Measurements from ENCODE around the gene PPP2R2C. TPM values are rescaled to one million over a fixed set of nuclear protein-coding genes. Genes with fewer than 3 reads are reported as not detected.

The PPP2R2C gene
- total RNA-seq, 1 experiment from 2014 or later, result 8.1 TPM

GRCh38 chr4:6301732-6302442, 170.5 kb downstream of the PPP2R2C start:
- Mint-ChIP-seq H3K4me3 (no peak overlapping the region), H3K9me3 (no peaks in the 10 kb centered on the region), H3K27me3 (ENCODE audit: low read depth) (peaks cover 7% of the 10 kb centered on the region), H3K36me3 (ENCODE audit: insufficient read depth in 1 of 3, low read depth in 3 of 3) (peaks cover 23 to 33% (median 32%) of the 10 kb centered on the region in 3 experiments; a peak in 6 of 7 replicates), H3K27ac (no peak overlapping the region), H3K4me1 (0 out of 4 replicates have a peak, but pooled peaks cover 0 to 2% of the 10 kb centered on the region in 2 experiments)
- Histone ChIP-seq H3K9ac (ENCODE audit: extremely low read depth, insufficient read length, low read length) (no peak overlapping the region), H2BK15ac (ENCODE audit: low read depth, low read length) (no peak overlapping the region), H2AFZ (ENCODE audit: low read length) (no peak overlapping the region), H3K79me1 (ENCODE audit: insufficient read depth, low read depth, low read length, poor library complexity, severe bottlenecking) (no peaks in the 10 kb centered on the region), H3K27me3 (ENCODE audit: insufficient read depth, low read length) (no peaks in the 10 kb centered on the region), H3K23ac (ENCODE audit: insufficient read length, low read depth, low read length) (no peak overlapping the region), H3K79me2 (ENCODE audit: insufficient read depth, low read length) (no peaks in the 10 kb centered on the region), H3K4me2 (ENCODE audit: insufficient read depth, insufficient read length, low read length) (no peak overlapping the region), H3K4me1 (ENCODE audit: insufficient read depth, low read length) (no peaks in the 10 kb centered on the region), H4K91ac (ENCODE audit: insufficient read length, low read depth, low read length) (no peak overlapping the region), H3K4ac (ENCODE audit: low read depth, low read length) (no peak overlapping the region), H3K27ac (ENCODE audit: insufficient read length, low read depth, low read length) (no peak overlapping the region), H4K20me1 (ENCODE audit: control insufficient read depth, insufficient read depth, insufficient read length) (no peaks in the 10 kb centered on the region), H2AK5ac (ENCODE audit: insufficient read length, low read length) (no peak overlapping the region), H3K14ac (ENCODE audit: insufficient read depth, low read length) (no peak overlapping the region), H2BK20ac (ENCODE audit: low read depth, low read length, poor library complexity, severe bottlenecking) (no peak overlapping the region), H3K9me3 (ENCODE audit: control insufficient read depth, low read depth, low read length) (no peaks in the 10 kb centered on the region), H2BK120ac (ENCODE audit: low read depth, low read length, poor library complexity, severe bottlenecking) (no peak overlapping the region), H3T11ph (ENCODE audit: low read length) (no peak overlapping the region), H2BK5ac (ENCODE audit: insufficient read length, low read length) (no peak overlapping the region), H4K8ac (replicated peaks; ENCODE audit: insufficient read length, low read depth, low read length) (no peak overlapping the region), H3K56ac (ENCODE audit: insufficient read length, low read depth, low read length) (no peak overlapping the region), H2BK12ac (ENCODE audit: insufficient read length, low read depth, low read length) (no peak overlapping the region), H3K23me2 (ENCODE audit: insufficient read length, low read depth, low read length, poor library complexity, severe bottlenecking) (no peaks in the 10 kb centered on the region), H4K5ac (ENCODE audit: insufficient read length, low read depth, low read length) (no peak overlapping the region), H3K18ac (ENCODE audit: insufficient read length, low read depth, low read length) (no peak overlapping the region)
- DNase-seq, result no peak
- no peak for TF ChIP-seq CTCF (conservative IDR thresholded peaks at IDR 0.05)
- no CpG with 5 or more reads among the region's 55 CpGs for WGBS (ENCODE audit: extremely low coverage, insufficient read length, low lambda C conversion rate)

All from H9 (cell line).